GM21528 (cell line): ENCODE measurements around the gene RHOXF1.
"Not testable (repeated sequence)": the region's sequence is repeated elsewhere in the genome, so short reads cannot be mapped to it uniquely, and the experiment has no call there.

Experiments used
- ATAC-seq: cut with Tn5 transposase; IDR thresholded peaks from one replicate; pipeline ENCODE4 v1.9.1; 2021; ENCODE audit warnings: mild to moderate bottlenecking, moderate library complexity; ENCODE audit not compliant: unreplicated experiment, low FRiP score

The RHOXF1 gene, protein sequence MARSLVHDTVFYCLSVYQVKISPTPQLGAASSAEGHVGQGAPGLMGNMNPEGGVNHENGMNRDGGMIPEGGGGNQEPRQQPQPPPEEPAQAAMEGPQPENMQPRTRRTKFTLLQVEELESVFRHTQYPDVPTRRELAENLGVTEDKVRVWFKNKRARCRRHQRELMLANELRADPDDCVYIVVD

DNA sequence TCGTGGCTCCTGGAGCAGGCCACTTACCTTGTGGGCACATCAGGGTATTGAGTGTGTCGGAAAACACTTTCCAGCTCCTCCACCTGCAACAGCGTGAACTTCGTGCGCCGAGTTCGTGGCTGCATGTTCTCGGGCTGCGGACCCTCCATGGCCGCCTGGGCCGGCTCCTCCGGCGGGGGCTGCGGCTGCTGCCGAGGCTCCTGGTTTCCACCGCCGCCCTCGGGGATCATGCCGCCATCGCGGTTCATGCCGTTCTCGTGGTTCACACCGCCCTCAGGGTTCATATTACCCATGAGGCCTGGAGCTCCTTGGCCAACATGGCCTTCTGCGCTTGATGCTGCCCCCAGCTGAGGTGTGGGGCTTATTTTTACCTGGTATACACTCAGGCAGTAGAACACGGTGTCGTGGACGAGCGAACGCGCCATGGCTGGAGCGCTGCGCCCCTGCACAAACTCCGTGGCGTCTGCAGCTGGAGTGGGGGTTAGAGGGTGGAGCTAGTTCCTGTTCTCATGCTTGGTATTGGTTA lies at the start of gene RHOXF1:
TSS of gene RHOXF1 (minus strand) at position 476 of the 526 bp plus-strand sequence. CDS start at position 425, 51 bp downstream.
- ATAC-seq, result no peak

DNA sequence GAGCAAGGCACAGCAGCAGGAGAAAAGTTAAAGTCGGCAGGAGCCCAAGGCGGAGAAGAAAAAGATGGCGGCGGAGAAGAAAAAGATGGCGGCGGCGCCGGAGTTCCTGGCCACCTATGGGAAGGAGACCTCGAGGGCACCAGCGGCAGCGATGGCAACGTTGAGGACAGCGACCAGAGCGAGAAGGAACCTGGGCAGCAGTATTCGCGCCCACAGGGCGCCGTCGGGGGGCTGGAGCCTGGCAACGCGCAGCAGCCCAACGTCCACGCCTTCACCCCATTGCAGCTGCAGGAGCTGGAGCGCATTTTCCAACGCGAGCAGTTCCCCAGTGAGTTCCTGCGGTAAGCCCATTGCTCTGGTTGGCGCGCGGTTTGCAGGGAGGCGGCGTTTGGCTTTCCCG lies 43.4 kb upstream of the RHOXF1 start:
- ATAC-seq, result not testable (repeated sequence)

DNA sequence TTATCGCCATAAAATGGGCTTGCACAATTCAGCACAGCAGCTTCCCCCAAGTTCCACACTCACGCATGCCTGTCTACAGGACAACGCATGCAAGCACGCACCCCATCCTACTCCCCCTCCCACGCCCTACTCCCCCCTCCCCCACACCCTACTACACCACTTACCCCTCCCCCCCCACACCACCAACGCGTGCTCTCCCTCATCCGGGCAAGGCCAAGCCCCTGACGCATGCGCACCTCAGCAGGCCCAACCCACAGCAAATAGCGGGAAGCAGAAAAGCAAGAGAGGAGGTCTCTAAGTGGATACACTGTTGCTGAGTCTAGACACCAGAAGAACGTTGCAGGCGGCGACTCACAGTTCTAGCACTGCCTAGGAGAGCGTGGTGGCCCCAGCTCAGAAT lies 42.6 kb upstream of the RHOXF1 start, which contains the start of gene RHOXF2:
TSS of gene RHOXF2 (plus strand) at position 301 of the 400 bp plus-strand sequence. CDS start 138 bp downstream, outside the sequence.
- ATAC-seq, result not testable (repeated sequence)

DNA sequence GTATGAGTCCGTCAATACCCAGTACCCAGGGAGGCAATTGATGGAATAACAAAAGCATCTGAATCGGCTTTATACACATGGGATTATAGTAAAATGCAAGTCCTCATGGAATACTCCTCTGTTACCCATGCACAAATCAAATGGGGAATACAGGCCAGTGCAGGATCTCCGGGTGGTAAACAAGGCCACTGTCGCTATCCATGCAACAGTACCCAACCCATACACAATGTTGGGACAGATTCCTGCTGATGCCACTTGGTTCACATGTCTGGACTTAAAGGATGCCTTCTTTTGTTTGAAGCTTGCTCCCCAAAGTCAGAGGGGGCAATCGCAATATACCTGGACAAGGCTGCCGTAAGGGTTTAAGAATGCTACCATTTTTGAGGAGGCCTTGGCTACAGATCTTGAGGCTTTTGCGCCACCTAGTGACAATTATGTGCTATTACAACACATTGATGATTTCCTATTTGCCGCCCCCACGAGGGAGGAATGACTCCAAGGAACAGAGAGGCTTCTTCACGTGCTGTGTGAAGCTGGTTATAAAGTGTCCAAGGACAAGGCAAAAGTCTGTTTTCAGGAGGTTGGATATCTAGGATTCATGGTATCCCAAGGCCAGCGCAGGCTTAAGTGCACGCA lies 34.5 kb upstream of the RHOXF1 start:
- ATAC-seq, result not testable (repeated sequence)

DNA sequence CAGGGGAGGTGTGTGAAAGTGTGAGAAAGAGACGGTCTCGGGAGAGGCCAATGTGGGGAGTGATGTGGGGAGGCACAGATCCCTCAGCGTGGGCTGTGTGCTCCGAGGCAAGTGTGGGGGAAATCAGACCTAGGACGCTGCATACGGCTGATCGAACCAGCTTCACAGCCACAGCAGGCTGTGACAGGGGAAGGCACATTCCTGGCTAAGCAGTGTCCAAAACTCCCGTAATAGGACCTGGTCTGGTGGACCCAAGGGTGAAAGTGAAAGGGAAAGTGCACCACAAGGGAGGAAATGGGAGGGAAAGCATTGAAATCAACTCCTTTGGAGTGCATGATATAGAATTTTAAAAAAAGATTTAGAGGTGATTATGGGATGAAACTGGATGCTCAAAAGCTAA lies 31.8 kb upstream of the RHOXF1 start:
- no peak for ATAC-seq

DNA sequence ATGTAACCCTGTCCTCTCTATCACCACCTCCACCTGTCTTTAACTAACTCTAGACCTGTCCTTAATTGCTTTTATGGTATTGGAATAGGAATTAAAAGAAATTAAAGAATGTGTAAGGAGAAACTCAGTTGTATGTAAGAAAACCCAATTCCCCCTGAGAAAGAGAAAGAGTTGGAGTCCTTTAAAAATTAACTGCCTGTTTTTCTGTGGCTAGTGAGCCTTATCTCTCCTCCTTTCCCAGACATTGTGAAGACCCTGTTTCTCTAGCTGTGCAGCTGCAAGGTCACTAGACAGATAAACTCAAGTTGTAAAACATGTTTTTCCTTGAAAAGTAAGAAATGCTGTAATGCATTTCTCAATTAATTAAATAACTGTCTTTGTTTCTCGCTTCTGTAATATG lies 30.6 kb upstream of the RHOXF1 start:
- ATAC-seq, result not testable (repeated sequence)

DNA sequence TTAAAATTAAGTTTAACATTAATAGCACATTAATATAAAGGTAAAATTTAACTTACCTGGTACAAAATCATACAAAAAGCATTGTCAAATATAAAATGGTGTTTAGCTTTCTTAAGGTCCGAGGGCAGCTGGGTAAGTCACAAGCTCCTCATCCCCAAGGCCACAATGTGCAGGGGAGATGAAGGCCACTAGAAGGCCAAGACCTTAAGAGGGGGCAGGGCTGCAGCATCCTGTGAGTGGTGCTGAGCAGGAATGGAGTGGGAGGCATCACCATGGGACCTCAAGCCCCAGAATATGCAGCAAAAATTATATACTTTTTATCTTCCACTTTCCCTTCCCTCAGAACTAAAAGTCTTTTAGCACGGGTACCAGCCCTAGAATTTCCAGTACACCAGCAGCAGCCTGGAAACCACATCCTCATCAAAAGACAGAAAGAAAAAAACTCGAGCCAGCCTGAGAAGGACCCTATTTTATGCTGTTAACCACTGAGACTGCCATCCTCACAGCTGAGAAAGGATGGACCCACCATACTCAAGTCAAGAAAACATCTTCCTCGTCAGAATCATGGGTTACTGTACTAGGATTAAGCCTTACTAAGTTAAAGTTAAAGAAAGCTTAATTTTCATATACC lies 29.7 kb upstream of the RHOXF1 start:
- no peak for ATAC-seq

DNA sequence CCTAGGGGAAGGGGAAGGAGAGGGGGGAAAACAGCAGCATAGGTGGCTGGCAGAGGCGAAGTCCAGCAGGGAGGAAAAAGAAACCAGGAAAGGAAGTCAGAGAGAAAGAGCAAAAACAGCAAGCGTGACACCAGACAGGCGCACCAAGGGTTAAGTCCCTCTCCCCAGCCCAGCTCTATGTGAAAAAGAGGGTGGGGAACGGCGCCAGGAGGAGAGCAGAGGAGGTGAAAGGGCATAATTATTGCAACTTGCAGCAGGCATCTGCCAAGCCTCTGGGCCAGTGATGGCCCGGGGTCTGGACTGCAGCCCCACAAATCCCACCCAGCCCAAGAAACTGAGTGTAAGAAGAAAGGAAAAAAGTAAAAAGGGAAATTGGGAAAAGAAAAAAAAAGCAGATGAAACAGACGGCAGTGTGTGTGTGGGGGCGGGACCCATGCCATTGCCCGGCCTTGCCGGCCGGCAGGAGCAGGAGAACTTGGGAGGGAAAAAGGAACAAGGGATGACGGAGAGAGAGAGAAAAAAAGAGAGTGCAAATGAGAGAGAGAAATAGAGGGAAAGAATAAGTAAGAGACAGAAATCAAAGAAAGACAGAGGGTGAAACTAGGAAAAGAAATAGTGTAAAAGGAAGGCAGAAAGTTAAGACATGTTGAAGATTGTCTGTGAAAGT lies 28.6 kb upstream of the RHOXF1 start:
- ATAC-seq, result no peak

DNA sequence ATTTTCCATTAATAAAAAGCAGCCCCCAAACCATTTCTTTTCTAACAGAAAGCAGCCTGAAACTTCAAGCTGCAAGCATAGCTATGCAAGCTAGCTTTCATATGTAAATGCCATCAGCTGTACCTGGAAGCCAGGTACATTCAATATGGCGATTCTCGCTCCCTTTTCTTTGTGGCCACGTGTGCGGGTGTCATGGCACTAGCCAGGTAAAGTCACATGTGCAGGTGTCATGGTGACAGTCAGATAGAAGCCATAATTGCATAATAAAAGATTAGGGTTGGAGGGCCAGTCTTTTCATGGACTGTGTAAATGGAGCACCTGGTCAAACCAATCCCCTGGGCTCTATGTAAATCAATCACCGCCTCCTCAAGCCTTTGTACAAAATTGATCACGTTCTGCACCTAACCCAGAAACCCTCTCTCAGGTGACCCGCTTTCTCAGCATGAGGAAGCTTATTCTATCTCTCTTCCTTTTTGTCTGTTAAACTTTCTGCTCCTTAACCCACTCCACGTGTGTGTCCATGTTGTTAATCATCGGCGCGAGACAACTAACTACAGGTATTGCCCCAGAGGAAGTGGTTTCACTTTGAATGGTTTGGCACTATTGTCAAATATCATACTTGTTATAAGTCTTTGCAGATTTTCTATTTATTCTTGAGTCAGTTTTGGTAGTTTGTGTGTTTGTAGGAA lies 24.7 kb upstream of the RHOXF1 start:
- no peak for ATAC-seq

DNA sequence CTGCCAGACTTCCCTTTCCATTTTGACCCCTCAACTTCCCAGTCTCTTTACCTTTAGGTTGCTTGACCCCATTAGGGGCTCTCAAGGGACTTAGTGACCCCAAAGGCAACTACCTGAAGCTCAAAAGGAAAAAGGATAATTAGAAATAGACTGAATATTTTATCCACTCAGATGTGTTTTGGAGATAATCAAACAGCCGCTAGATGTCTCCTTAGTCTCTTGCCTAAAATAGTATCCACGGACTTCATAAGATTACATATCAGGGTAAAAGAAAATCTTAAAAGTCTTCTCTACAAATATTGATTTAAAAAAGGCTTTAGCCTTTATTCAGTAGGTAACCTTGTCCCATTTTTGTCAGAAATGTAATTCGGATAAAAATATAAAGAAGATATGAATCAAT lies 21.7 kb upstream of the RHOXF1 start:
- ATAC-seq, result no peak

DNA sequence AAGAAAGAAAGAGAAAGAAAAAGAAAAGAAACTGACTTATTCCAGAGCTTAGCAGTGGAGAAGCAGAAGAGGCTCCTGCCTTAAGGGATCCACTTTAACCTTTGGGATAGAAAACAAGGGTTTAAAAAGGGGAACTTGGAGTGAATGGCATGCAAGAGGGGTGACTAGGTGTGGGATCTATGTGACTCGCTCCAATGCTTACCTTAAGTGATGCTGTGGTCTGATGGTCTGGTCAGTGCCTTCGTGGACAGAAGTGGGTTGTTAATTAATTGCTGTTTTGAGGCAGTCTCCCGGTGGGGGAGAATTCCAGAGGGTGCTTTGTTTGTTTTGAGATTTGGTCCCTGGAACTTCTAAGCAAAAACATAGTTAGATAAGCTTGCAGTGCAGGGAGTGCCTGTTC lies 21.1 kb upstream of the RHOXF1 start:
- no peak for ATAC-seq

DNA sequence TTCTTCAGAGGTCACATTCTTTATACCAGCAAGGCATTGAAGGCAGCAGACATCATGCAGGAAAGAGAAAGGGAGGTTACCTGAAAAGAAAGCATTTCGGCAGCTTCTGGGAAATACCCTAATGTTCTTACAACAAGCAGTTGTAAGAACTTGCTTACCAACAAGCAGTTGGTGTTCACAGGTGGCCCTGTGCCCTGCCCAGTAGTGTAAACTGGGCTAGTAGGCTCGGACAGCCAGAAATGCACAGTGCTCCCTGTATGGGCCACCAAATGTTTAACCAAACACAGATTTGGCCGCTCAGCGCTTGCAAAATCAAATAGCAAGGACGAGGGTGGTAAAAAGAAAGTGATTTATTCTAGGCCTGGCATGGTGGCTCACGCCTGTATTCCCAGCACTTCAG lies 20.4 kb upstream of the RHOXF1 start:
- ATAC-seq, result no peak

DNA sequence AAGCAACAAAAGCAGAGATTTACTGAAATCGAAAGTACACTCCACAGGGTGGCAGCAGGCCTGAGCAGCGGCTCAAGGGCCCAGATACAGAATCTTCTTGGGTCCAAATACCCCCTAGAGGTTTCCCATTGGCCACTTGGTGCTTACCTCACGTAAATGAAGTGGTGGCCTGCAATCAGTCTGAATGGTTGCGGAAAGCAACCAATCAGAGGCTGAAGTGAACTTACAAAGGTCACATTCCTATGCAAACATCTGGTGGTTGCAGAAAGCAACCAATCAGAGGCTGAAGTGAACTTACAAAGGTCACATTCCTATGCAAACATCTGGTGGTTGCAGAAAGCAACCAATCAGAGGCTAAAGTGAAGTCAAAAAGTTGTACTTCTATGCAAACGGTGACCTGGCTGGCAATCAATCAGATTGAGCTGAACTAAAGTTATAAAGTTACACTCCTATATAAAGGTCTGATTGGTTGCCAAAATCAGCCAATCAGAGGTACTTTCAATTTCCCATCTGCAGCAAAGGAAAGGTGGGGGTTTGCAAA lies 12.7 kb upstream of the RHOXF1 start:
- not testable (repeated sequence) for ATAC-seq

DNA sequence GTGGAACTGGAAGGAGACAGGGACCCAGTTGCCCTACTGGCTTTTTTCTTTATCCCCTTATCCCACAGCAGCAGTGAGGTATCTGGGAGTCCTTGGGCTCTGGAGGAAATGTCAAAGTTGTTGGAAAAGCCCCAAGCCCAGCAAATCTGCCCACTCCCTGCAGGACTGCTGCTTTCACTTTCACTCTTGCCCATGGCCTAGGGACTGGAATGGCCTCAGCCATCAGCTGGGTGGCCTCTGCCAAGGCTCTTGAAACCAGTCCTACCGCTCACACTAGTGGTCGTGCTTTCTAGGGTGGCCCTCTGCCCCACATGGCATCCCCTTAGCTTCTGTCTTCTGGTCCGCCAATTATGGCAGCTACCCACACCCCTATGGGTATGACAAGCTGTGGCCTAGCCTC lies 9.7 kb upstream of the RHOXF1 start:
- ATAC-seq, result no peak

DNA sequence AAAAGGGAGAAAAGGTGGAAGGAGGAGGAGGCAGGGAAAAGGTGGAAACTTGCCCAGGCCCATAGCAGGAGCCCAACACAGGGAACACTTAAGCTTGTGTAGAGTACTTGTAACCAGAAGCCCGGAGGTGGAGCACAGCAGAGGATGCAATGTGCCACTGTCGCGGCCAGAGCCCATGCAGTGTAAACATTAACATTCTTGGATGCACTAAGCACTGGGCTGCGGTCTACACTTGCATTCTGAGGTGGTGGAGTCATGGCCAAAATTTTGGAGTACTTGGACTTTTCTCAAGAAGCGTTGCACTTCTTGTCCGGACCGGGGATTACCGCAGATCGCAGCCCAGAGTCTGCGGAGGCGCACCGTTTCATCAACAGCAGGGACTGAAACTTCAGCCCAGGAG lies 4.5 kb upstream of the RHOXF1 start:
- ATAC-seq, result no peak

DNA sequence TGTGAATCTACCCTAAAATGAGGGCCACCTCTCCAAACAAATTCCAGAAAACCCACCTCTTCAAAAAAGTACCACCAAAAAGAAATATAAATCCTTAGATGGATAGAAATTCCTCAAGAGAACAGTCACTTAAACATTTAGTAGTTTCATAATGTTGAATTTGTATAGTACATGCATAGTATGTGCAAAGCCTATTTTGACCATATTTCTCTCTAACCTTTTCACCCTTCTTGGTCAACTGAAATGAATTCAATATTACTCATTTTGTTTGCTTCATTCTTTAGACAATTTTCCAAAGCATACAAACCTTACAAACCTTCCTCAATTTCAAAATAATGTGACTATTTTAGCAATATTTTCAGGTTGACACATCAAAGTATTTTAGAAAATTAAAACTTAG lies 4.1 kb downstream of the RHOXF1 start:
- ATAC-seq, result no peak

DNA sequence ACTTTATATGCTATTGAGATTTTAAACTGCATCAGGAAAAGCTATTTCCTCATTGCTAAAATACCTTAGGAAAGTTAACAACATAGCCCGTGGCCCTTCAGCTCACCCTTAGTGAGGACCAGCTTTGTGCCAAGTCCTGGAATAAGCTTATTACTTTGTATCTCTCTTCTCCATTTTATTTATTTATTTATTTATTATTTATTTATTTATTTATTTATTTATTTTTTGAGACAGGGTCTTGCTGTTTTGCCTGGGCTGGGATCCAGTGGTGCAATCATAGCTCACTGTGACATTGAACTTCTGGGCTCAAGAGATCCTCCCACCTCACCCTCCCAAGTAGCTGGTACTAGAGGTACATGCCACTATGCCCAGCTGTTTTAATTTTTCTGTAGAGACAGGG lies 6.3 kb downstream of the RHOXF1 start:
- no peak for ATAC-seq

DNA sequence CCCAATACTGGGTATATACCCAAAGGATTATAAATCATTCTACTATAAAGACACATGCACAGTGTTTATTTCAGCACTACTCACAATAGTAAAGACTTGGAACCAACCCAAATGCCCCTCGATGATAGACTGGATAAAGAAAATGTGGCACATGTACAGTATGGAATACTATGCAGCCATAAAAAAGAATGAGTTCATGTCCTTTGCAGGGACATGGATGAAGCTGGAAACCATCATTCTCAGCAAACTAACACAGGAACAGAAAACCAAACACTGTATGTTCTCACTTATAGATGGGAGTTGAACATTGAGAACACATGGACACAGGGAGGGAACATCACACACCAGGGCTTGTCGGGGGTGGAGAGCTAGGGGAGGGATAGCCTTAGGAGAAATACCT lies 11.0 kb downstream of the RHOXF1 start:
- not testable (repeated sequence) for ATAC-seq

DNA sequence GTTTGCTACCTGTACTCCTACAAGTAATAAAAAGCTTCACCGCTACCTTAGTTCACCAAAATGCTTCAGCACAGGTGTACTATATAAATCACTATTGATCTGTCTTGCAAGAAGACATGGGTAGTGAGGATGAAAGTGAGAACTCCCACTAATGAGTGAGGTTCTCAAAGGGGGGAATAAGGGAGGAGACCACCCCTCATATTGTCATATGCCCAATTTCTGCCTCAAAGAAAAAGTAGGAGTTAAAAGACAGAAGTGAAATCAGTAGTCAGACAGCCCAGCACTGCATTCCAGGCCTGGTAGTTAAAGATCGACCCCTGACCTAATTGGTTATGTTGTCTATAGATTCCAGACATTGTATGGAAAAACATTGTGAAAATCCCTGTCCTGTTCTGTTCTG lies 14.7 kb downstream of the RHOXF1 start:
- not testable (repeated sequence) for ATAC-seq

DNA sequence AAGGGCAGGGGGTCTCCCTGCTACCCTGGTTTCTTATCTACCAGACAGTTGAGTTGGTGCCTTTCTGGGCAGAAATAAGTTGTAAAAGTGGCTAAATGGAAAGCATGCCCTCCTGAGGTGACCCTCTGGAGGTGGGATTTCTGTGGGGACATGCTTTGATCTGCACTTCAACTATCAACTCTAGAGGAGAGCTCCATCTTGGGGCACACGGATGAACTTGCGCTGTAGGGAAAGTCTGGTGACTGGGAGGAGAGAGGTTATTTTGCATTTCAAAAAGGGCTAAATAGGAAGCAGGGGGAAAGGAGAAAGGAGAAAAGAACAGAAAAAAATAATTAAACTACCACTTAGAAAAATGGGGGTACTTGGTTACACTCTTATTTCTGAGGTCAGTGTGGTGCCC lies 25.5 kb downstream of the RHOXF1 start:
- ATAC-seq, result no peak
